Muscle of arm (tissue), 12 donors: ENCODE data around the gene CRY2. TPM values are rescaled to one million over a fixed set of nuclear protein-coding genes. Genes with fewer than 3 reads are reported as not detected.
A peak's percentile ranks its signal among the peaks of the same experiment; 100 is the strongest.

Source experiments
- DNase-seq: peaks from one replicate; pipeline ENCODE4 v3.0.0-alpha.2; 2013
- polyA plus RNA-seq, 12 donors: library from polyadenylated mRNA; unstranded; fragments of 120-200 nt; gene quantifications; one replicate each; pipeline ENCODE4 v1.2.1, GENCODE V29; 2013; ENCODE audit not compliant: insufficient read length in 12 of 12

CRY2 gene
- polyA plus RNA-seq, 12 donors: 22.5 to 31.2 (median 26.5) TPM; not detected in 1

GRCh38 chr11:45913942-45914635 is 66.8 kb downstream of the CRY2 start:
- no peak for DNase-seq

- DNase-seq: no peak
These were observed 68.2 kb downstream of the CRY2 start for GRCh38 chr11:45915446-45915845.

DNA sequence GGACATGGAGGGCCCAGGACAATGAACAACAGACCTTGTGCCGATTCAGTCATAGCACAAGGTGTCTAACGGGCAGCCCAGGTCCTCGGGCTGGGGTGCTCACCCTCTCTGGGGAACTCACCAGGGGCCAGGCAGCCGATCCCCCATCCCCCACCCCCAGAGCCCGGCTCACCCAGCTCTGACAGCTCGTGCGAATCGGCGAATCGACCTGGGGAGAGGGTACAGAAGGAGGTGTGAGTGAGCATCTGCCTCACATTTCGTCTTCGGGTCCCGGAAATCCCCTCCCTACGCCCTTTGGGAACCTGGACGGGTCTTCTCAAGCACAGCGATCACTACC is 70.0 kb downstream of the CRY2 start:
- no peak for DNase-seq

- peak; percentile 99 for DNase-seq
These were observed 70.5 kb downstream of the CRY2 start, which contains the start of gene PEX16 for GRCh38 chr11:45917623-45918330. PEX16 (minus strand) TSS chr11:45917877; CDS start chr11:45917811, 66 bp downstream.

GRCh38 chr11:45918331-45918941 is 71.2 kb downstream of the CRY2 start:
- peak; percentile 49 for DNase-seq

GRCh38 chr11:45918962-45919675 is 71.8 kb downstream of the CRY2 start:
- no peak for DNase-seq

DNA sequence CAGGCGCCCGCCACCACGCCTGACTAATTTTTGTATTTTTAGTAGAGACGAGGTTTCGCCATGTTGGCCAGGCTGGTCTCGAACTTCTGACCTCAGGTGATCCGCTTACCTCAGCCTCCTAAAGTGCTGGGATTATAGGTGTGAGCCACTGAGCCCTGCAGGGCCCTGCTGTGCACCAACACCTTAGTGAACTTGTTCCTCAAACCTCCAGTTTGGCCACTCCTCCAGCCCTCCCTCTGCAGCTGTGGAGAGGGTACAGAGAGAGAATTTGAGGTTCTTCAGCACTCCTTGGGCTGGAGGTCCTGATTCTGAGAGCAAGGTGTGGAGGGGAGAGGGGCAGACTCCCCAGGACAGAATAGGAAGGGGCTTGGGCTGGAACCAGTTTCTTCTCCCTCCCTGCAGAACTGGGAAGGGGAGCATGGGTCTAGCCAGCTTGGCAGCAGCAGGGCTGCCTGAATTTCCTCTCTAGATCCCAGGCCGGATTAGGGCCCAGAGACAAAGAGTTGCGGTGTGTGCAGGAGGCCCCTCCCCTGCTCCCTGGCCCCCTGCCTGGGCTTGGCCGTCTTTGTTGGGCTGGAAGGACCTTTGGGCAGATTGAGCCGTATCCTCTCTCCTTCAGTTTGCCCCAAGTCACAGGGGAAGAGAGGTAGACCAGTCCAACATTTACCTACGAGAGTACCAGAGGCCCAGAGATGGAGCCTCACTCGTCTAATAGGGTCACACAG is 72.7 kb downstream of the CRY2 start:
- DNase-seq: no peak

DNA sequence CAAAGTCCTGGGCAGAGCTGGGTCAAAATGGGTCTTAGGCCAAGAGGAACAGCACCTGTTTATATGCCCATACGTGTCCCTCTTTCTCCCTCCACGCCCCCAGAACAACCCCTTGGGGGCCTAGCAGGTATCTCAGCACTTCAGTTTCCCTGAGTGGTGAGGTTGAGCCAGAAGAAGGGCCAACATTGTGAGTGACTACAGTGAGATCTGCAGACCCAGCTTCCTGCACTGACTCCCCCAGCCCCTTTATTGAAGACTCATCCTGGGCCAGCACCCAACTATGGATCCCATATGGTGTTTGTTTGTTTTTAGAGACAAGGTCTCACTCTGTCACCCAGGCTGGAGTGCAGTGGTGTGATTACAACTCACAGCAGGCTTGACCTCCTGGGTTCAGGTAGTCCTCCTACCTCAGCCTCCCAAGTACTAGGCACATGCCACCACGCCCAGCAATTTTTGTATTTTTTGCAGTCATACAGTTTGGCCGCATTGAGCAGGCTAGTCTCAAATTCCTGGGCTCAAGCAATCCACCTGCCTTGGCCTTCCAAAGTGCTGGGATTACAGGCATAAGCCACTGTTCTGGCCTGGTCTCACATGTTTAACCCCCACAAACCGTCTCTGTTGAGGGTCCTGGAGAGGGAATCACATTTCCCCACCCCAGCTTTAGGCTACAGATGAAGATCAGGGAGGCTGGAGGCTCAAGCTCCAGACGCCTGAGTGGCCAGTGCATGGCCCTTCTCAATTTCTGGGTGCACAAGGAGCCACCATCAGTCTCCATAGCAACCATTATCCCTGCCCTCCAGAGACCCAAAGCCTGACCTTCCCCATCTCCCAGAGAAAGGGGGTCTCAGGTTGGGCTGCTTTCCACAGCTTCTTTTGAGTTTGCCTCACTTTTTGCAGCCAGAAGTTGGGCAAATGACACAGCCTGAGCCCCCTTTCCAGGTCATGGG is 73.5 kb downstream of the CRY2 start:
- DNase-seq: no peak

- peak; percentile 41 for DNase-seq
These were observed 74.5 kb downstream of the CRY2 start for GRCh38 chr11:45921561-45922424.

- DNase-seq: no peak
These were observed 75.3 kb downstream of the CRY2 start, which contains the start of gene LARGE2 for GRCh38 chr11:45922425-45923082. LARGE2 (plus strand) TSS chr11:45922656; CDS start chr11:45922883, 227 bp downstream.

DNA sequence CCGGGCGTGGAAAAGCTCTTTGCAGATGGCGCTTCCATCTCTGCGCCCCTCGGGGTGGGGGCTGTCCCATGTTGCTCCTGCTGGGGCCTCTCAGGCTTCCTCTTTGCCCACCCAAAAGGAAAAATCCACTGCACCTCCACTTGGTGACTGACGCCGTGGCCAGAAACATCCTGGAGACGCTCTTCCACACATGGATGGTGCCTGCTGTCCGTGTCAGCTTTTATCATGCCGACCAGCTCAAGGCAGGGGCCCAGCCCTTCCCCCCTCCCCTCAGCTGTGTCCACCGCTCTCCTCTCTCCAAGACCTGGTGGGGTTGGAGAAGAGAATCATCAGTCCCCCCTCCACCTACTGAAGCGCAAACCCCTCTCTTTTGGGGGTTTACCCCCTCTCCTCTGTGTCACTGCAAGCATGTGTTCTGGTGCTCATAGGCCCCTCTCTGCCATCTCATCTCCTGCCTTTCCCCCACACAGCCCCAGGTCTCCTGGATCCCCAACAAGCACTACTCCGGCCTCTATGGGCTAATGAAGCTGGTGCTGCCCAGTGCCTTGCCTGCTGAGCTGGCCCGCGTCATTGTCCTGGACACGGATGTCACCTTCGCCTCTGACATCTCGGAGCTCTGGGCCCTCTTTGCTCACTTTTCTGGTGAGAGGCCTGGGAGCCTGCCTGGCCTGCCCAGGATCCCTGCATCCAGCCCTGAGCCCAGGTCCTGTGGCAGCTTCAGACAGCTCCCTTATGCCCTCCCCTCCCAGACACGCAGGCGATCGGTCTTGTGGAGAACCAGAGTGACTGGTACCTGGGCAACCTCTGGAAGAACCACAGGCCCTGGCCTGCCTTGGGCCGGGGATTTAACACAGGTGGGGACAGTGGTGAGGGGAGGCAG is 77.0 kb downstream of the CRY2 start:
- DNase-seq: no peak

DNA sequence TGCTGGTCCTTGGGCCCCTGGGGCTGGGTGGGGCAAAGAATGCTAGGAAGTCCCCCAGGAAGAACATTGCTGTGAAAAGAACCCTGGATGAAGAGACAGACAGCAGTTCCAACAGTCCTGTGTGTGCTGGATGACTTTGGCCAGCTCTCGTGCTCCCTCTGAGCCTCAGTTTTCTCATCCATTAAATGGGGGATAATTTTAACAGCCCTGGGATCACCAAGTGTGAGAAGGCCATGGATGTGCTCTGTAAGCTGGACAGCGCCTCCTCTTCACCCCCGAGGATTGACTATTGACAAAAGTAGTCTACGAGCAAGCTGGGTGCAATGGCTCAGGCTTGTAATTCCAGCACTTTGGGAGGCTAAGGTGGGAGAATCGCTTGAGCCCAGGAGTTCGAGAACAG is 77.7 kb downstream of the CRY2 start:
- no peak for DNase-seq

DNA sequence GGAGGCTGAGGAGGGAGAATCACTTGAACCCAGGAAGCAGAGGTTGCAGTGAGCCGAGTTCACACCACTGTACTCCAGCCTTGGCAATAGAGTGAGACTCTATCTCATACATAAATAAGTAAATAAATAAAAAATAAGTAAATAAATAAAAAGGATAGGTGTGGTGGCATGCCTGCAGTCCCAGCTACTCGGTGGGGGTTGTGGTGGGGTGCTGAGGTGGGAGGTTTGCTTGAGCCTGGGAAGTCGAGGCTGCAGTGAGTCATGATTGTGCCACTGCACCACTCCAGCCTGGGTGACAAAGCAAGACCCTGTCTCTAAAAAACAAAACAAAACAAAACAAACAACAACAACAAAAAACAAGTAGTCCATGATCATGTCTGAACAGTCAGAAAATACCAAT is 78.3 kb downstream of the CRY2 start:
- no peak for DNase-seq

- no peak for DNase-seq
These were observed 78.7 kb downstream of the CRY2 start for GRCh38 chr11:45926001-45926401.

DNA sequence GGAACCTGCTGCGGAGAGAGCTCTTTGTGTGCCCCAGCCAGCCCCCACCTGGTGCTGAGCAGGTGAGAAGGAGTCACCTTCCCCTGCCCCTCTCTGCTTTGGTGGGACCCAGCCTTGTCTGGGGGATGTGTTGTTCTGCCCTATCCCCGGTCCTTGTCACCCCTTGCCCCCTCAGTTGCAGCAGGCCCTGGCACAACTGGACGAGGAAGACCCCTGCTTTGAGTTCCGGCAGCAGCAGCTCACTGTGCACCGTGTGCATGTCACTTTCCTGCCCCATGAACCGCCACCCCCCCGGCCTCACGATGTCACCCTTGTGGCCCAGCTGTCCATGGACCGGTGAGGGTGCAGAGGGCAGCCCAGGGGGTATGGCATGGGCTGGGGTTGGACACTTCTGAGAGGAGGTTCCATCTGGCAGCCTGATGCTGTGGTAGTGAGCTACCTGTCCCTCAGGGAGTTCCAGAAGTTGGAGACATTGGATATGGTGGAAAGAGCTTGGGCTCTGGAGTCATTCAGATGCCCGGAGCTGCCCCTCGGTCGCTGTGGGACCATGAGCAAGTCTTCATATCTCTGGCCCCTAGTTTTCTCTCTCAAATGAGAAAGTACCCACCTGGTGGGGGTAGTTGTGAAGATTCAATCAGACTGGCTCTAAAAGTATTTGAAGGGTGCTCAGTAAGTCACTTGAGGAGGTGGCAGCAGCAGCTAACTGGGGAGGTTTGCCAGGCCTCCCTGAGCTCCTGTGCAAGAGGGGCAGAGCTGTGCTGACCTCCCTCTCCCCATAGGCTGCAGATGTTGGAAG is 79.5 kb downstream of the CRY2 start:
- DNase-seq: no peak

- DNase-seq: no peak
These were observed 80.0 kb downstream of the CRY2 start for GRCh38 chr11:45927332-45927683.
